Left ventricle myocardium inferior (tissue), 1 donor: ENCODE results near the gene CSH1. TPM values are rescaled to one million over a fixed set of nuclear protein-coding genes. Genes with fewer than 3 reads are reported as not detected.
A peak's percentile ranks its signal among the peaks of the same experiment; 100 is the strongest.
"Not testable (repeated sequence)": the region's sequence is repeated elsewhere in the genome, so short reads cannot be mapped to it uniquely, and the experiment has no call there.

Experiments used
- DNase-seq: peaks from one replicate; pipeline ENCODE4 v3.0.0-alpha.2; 2020
- H3K27ac ChIP-seq: fragments of 200-600 bp; replicated peaks from 2 replicates; pipeline ENCODE4 v1.8.0; 2021
- H3K27me3 ChIP-seq: fragments of 200-600 bp; 2 replicates; pipeline ENCODE4 v1.8.0; 2021; ENCODE audit warnings: low read depth
- H3K36me3 ChIP-seq: fragments of 200-600 bp; 2 replicates; pipeline ENCODE4 v1.8.0; 2021
- H3K4me1 ChIP-seq: fragments of 200-600 bp; 2 replicates; pipeline ENCODE4 v1.8.0; 2021
- H3K4me3 ChIP-seq: fragments of 200-600 bp; 2 replicates; pipeline ENCODE4 v1.8.0; 2021; ENCODE audit warnings: mild to moderate bottlenecking, moderate library complexity
- H3K9me3 ChIP-seq: fragments of 200-600 bp; replicated peaks from 2 replicates; pipeline ENCODE4 v1.8.0; 2021
- intact Hi-C: fragments of 100-400 bp; cut with micrococcal nuclease; formaldehyde crosslinking; loops from one replicate; pipeline ENCODE4 v1.11.0; 2022
- total RNA-seq: library from RNA; stranded (reverse); fragmentation: NEBNext Ultra II Directional; extraction: Animal tissue kit (Norgen Biotek cat#: 25700); gene quantifications from one replicate; pipeline ENCODE4 v1.2.1, GENCODE V29; 2021
- TF ChIP-seq, protein P1 (sequence below): fragments of 200-600 bp; IDR thresholded peaks from 2 replicates; pipeline ENCODE4 v1.8.0; 2021; ENCODE audit warnings: antibody characterized with exemption, mild to moderate bottlenecking, borderline replicate concordance
- donor health status: DM: no; HTN: yes; CAD: no; lungs with severe emphysema.

CSH1 gene
- total RNA-seq, 1 donor from 2014 or later: not detected

DNA sequence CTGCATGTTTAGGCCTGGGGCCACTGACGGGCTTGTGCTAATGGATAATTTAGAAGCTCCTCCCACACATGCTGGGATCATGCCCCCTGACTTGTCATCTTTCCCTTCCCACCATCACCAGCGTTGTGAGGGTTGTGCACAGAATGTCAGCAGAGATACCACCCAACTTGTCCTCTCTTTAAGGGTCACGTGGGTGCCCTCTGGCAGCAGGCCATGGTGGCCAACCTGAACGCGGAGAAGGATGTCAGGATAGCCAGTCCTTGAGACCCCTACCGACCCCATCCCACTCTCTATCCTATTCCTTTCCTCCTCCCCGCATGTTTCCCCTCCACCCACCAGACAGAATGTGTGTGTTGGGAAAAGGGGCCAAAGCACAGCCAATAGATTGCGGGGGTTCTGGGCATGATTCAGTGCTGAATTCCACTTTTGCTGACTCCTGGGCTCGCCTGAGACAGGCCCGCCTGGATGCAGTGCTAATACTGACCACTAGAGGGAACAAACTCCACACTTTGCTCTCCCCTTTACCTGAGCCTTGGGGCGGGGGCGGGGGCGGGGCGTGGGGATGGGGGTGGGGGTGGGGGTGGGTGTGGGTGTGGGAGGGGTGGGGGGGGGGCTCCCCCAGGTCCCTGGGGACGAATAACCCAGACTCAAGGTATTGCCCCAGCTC is 14.3 kb downstream of the CSH1 start, which contains the start of gene GH2:
Gene GH2, minus strand, starts transcription at position 10 of the 667 bp plus-strand sequence. CDS start 143 bp downstream, outside the sequence.
- H3K4me1 ChIP-seq: no peaks in the 10 kb centered on the region
- H3K4me3 ChIP-seq: no peak within 1 kb of the TSS
- no peaks in the 10 kb centered on the region for H3K27me3 ChIP-seq
- no peaks in the 10 kb centered on the region for H3K9me3 ChIP-seq
- H3K36me3 ChIP-seq: no peaks in the 10 kb centered on the region
- intact Hi-C loops: no loop called here
- DNase-seq: no peak
- TF ChIP-seq, protein P1, sequence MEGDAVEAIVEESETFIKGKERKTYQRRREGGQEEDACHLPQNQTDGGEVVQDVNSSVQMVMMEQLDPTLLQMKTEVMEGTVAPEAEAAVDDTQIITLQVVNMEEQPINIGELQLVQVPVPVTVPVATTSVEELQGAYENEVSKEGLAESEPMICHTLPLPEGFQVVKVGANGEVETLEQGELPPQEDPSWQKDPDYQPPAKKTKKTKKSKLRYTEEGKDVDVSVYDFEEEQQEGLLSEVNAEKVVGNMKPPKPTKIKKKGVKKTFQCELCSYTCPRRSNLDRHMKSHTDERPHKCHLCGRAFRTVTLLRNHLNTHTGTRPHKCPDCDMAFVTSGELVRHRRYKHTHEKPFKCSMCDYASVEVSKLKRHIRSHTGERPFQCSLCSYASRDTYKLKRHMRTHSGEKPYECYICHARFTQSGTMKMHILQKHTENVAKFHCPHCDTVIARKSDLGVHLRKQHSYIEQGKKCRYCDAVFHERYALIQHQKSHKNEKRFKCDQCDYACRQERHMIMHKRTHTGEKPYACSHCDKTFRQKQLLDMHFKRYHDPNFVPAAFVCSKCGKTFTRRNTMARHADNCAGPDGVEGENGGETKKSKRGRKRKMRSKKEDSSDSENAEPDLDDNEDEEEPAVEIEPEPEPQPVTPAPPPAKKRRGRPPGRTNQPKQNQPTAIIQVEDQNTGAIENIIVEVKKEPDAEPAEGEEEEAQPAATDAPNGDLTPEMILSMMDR: peak; percentile 58
- no peak within 1 kb of the TSS for H3K27ac ChIP-seq

DNA sequence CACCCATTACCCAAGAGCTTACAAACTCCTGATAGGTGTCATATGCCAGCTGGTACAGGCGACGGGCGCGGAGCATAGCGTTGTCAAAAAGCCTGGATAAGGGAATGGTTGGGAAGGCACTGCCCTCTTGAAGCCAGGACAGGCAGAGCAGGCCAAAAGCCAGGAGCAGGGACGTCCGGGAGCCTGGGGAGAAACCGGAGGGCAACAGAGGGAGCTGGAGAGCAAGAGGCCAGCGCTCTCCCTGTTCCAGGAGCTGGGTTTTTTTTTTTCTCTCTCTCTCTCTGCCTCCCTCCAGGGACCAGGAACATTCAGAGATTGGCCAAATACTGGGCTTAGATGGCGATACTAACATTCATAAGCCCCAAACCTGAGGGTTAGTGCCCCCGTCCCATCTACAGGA is 15.0 kb downstream of the CSH1 start:
- intact Hi-C loops, H3K27me3 ChIP-seq, H3K9me3 ChIP-seq, H3K4me3 ChIP-seq, H3K36me3 ChIP-seq, H3K27ac ChIP-seq, H3K4me1 ChIP-seq: not testable (repeated sequence)
- TF ChIP-seq, protein P1: peak; percentile 33
- peak; percentile 29 for DNase-seq

DNA sequence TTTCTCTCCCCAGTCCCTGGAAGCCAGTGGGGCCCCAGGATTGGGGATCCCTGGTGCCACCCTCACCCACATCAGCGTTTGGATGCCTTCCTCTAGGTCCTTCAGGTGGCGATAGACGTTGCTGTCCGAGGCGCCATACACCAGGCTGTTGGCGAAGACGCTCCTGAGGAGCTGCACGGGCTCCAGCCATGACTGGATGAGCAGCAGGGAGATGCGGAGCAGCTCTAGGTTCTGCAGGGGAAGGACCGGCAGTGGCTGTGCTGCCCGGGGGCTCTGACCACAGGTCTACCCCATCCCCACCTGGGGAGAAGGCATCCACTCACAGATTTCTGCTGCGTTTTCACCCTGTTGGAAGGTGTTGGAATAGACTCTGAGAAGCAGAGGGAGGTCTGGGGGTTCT is 15.7 kb downstream of the CSH1 start:
- Histone ChIP-seq H3K4me3 (no peak overlapping the region), H3K4me1 (no peaks in the 10 kb centered on the region), H3K27ac (no peak overlapping the region), H3K27me3 (no peaks in the 10 kb centered on the region), H3K36me3 (no peaks in the 10 kb centered on the region), H3K9me3 (no peaks in the 10 kb centered on the region)
- intact Hi-C loops: no loop called here
- DNase-seq: no peak
- TF ChIP-seq, protein P1: no peak

DNA sequence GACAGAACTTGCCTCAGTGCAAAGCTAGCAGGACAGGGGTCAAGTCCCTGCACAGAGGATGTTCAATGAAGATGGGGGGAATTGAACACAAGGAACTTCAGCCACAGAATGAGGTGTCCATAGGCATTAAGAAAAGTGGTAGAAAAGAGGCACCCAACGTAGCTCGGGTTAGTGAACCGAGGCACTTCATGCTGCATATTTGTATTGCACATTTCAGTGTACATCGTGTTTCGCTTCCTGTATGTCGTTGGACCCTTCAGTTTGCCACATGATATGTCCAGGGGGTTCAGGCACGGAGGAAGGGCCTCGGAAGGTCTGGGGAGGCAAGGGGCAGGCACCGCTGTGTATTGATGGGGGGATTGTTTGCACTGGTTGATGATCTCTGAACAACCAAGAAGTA is 18.0 kb downstream of the CSH1 start:
- H3K27me3 ChIP-seq, H3K27ac ChIP-seq, H3K4me1 ChIP-seq, intact Hi-C loops, DNase-seq, H3K4me3 ChIP-seq, H3K36me3 ChIP-seq, H3K9me3 ChIP-seq: not testable (repeated sequence)

DNA sequence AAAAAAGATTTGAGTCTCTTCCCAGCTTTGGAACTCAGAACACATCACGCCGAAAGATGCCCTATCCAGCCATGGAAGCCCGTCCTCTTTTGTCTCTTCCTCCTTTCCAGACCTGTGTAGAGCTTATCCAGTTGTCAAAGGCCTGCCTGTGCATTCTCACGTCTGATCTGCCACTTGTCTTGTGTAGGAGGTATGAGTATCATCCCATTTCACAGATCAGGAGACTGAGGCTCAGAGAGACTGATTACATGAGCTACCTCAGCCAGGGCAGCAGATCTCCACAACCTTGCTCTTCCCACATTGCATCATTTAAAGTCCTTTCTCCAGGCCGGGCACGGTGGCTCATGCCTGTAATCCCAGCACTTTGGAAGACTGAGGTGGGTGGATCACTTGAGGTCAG is 21.7 kb downstream of the CSH1 start:
- H3K27ac ChIP-seq, H3K36me3 ChIP-seq, H3K4me3 ChIP-seq, DNase-seq, H3K27me3 ChIP-seq, H3K9me3 ChIP-seq, H3K4me1 ChIP-seq, intact Hi-C loops: not testable (repeated sequence)

DNA sequence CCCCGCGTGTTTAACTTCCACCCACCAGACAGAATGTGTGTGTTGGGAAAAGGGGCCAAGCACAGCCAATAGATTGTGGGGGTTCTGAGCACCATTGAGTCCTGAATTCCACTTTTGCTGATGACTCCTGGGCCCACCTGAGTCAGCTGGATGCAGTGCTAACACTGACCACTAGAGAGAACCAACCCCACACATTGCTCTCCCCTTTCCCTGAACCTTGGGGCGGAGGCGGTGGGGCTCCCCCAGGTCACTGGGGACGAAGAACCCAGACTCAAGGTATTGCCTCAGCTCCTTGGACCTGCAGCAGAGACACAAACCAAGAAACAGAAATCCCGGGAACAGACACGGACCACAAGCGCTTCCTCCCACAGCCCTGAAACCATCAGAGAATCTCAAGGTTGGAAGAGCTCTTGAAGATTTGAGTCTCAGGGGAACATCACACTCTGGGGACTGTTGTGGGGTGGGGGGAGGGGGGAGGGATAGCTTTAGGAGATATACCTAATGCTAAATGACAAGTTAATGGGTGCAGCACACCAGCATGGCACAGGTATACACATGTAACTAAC is 22.2 kb downstream of the CSH1 start:
- DNase-seq, H3K4me1 ChIP-seq: not testable (repeated sequence)

DNA sequence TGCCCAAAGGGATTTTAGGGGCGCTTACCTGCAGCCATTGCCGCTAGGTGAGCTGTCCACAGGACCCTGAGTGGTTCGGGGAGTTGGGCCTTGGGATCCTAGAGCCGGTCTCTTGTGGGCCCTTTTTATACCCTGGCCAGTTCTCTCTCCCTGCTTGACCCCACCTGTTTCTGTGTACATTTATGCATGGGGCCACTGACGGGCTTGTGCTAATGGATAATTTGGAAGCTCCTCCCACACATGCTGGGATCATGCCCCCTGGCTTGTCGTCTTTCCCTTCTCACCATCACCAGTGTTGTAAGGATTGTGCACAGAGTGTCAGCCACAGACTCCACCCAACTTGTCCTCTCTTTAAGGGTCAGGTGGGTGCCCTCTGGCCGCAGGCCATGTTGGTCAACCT is 22.8 kb downstream of the CSH1 start, which contains the start of gene CSH2:
Gene CSH2, minus strand, starts transcription at position 101 of the 400 bp plus-strand sequence. Its CDS starts 63 bp downstream, at position 38.
- intact Hi-C loops, H3K36me3 ChIP-seq, H3K9me3 ChIP-seq, H3K27ac ChIP-seq, DNase-seq, H3K4me3 ChIP-seq, H3K27me3 ChIP-seq, H3K4me1 ChIP-seq: not testable (repeated sequence)

More for the DNA sequence above, 22.2 kb downstream of the CSH1 start:
- H3K36me3 ChIP-seq, H3K27me3 ChIP-seq, intact Hi-C loops, H3K27ac ChIP-seq, H3K4me3 ChIP-seq, H3K9me3 ChIP-seq: not testable (repeated sequence)

DNA sequence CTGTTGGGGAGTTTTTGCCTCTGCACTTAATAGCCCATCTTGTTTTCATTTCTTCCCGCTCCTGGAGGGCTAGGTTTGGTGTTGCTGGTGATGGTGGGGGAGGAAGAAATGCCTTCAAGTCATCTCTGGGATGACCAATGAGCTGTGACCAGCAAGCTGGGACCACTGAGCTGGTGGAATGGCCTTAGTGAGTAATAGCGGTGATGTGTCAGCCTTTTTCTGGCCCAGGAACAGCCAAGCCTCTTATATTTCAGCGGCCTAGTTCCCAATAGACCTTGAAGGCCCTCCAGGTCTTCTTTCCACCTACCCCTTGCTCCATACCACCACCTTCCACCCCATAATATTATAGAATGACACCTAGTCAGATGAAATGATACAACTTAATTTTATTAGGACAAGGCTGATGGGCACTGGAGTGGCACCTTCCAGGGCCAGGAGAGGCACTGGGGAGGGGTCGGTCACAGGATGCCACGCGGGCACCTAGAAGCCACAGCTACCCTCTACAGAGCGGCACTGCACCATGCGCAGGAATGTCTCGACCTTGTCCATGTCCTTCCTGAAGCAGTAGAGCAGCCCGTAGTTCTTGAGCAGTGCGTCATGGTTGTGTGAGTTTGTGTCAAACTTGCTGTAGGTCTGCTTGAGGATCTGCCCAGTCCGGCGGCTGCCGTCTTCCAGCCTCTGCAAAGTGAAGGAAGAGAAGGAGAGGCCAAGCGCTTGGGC is 24.6 kb downstream of the CSH1 start:
- H3K4me1 ChIP-seq, intact Hi-C loops, H3K27ac ChIP-seq, DNase-seq, H3K27me3 ChIP-seq, H3K36me3 ChIP-seq, H3K4me3 ChIP-seq, H3K9me3 ChIP-seq: not testable (repeated sequence)

DNA sequence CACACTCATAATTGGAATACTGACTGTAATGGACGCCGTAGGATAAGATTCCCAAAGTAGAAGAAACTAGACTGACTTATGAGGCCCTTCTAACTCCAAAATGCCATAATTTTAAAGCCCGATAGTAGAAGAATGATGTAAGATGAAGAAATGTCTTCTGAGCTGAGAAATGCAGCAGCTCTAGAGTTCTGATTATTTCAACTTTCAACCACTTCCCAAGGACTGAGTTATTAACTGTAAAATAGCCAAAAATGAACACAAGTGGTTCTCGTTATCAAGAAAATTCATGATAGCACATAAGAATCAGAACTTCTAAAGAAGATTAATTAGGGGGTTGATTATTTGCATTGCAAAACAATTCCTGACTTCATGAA is 26.1 kb downstream of the CSH1 start:
- intact Hi-C loops: not testable (repeated sequence)

DNA sequence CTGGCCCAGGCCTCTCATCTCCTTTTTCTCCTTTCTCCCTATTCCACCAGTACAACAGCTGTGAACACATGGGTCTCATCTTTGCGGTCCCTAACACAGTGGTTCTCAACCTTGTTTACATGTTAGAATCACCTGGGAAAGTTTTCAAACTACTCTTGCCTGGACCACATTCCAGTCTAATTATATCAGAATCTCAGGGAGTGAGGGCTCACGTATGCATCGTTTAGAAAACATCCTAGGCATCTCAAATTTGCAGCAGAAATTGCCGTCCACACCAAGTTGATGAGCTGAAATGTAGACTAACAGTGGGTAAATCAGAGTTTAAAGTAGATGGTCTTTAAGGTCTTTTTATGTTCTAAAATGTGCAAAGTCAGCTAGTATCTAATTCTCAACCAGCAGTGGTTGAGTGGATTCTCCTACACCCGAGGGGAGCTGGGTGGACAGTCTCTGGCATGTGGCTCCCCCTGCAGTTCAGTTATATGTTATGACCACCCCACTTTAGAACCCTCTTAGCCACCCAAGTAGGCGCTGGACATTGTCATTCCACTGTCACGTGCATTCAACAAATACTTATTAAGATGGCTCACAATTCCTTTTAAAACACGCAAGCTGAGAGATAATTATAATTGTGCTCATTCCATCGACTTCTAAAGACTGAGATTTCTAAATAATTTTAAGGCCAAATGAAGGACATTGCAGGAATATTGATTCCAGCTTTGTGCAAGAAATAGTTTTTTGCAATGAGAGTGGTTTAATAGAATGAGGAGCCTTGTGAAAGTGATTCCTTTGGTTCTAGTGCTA is 26.7 kb downstream of the CSH1 start:
- H3K27me3 ChIP-seq, H3K9me3 ChIP-seq, DNase-seq, H3K4me3 ChIP-seq, H3K36me3 ChIP-seq, H3K4me1 ChIP-seq, H3K27ac ChIP-seq, intact Hi-C loops: not testable (repeated sequence)

More for the DNA sequence above, 26.1 kb downstream of the CSH1 start:
- not testable (repeated sequence) for H3K27me3 ChIP-seq, H3K4me1 ChIP-seq, DNase-seq, H3K27ac ChIP-seq, H3K9me3 ChIP-seq, H3K4me3 ChIP-seq, H3K36me3 ChIP-seq
